ENCODE data around the gene POLD4. TPM values are rescaled to one million over a fixed set of nuclear protein-coding genes. Genes with fewer than 3 reads are reported as not detected.

The POLD4 gene
- total and polyA plus RNA-seq, 2 donors (not counting 1 experiment from before 2014, with no cell fraction given) = 32.4 to 36.3 TPM

- Histone ChIP-seq H3K9ac (ENCODE audit: insufficient read depth, low read length) (no peak overlapping the region), H3K9me3 (ENCODE audit: control insufficient read depth, insufficient read depth, low read depth, low read length) (no peaks in the 10 kb centered on the region), H3K36me3 (ENCODE audit: control insufficient read depth, insufficient read depth, low read length) (peaks cover 12% of the 10 kb centered on the region), H4K20me1 (ENCODE audit: control insufficient read depth, extremely low read depth, insufficient read depth, low read length) (no peaks in the 10 kb centered on the region), H3K4me2 (ENCODE audit: extremely low read depth, insufficient read depth, low read length) (peak overlapping the region; percentile 23), H3K4me3 (replicated peaks in 1 of 4; ENCODE audit: control extremely low read depth in 1 of 4, insufficient read depth in 1 of 4, low read depth in 3 of 4, low read length in 4 of 4) (no peak overlapping the region), H2AFZ (ENCODE audit: low read length) (no peak overlapping the region), H3K4me1 (ENCODE audit: control insufficient read depth, extremely low read depth, insufficient read depth, low read length) (peaks cover 40% of the 10 kb centered on the region), H3K27me3 (ENCODE audit: control insufficient read depth, insufficient read depth, low read length) (no peaks in the 10 kb centered on the region), H3K79me2 (ENCODE audit: control insufficient read depth, insufficient read depth, low read length) (peaks cover 29% of the 10 kb centered on the region), H3K27ac (ENCODE audit: insufficient read depth, low read length) (no peak overlapping the region)
- DNase-seq (ENCODE audit: low read depth in 2 of 2) = peak in 1 of 2 donors; percentile 64
- TF ChIP-seq EZH2 (IDR thresholded peaks at IDR 0.05; ENCODE audit: low read length, missing control alignments) = no peak
- TF ChIP-seq CTCF (conservative IDR thresholded peaks at IDR 0.05 in 1 of 2, IDR thresholded peaks at IDR 0.05 in 1 of 2; ENCODE audit: low read depth in 1 of 2, low read length in 2 of 2) = no peak
Measured at GRCh38 chr11:67366546-67366945, 13.2 kb upstream of the POLD4 start.

GRCh38 chr11:67365736-67366444, 12.5 kb upstream of the POLD4 start:
- no peak for TF ChIP-seq EZH2 (IDR thresholded peaks at IDR 0.05; ENCODE audit: low read length, missing control alignments)
- no peak for TF ChIP-seq CTCF (conservative IDR thresholded peaks at IDR 0.05 in 1 of 2, IDR thresholded peaks at IDR 0.05 in 1 of 2; ENCODE audit: low read depth in 1 of 2, low read length in 2 of 2)
- Histone ChIP-seq H3K4me2 (ENCODE audit: extremely low read depth, insufficient read depth, low read length) (no peak overlapping the region), H4K20me1 (ENCODE audit: control insufficient read depth, extremely low read depth, insufficient read depth, low read length) (no peaks in the 10 kb centered on the region)

GRCh38 chr11:67364783-67365722, 11.7 kb upstream of the POLD4 start:
- H3K9me3 ChIP-seq (ENCODE audit: control insufficient read depth, insufficient read depth, low read depth, low read length) = no peaks in the 10 kb centered on the region
- TF ChIP-seq EZH2 (IDR thresholded peaks at IDR 0.05; ENCODE audit: low read length, missing control alignments) (no peak), CTCF (conservative IDR thresholded peaks at IDR 0.05 in 1 of 2, IDR thresholded peaks at IDR 0.05 in 1 of 2; ENCODE audit: low read depth in 1 of 2, low read length in 2 of 2) (no peak)
- H3K4me3 ChIP-seq (replicated peaks in 1 of 4; ENCODE audit: control extremely low read depth in 1 of 4, insufficient read depth in 1 of 4, low read depth in 3 of 4, low read length in 4 of 4) = no peak overlapping the region
- no peak overlapping the region for H3K9ac ChIP-seq (ENCODE audit: insufficient read depth, low read length)
- no peak for DNase-seq (ENCODE audit: low read depth in 2 of 2)
- no peak overlapping the region for H3K27ac ChIP-seq (ENCODE audit: insufficient read depth, low read length)
- H3K36me3 ChIP-seq (ENCODE audit: control insufficient read depth, insufficient read depth, low read length) = peaks cover 12% of the 10 kb centered on the region
- H3K4me1 ChIP-seq (ENCODE audit: control insufficient read depth, extremely low read depth, insufficient read depth, low read length) = peaks cover 26% of the 10 kb centered on the region
- H4K20me1 ChIP-seq (ENCODE audit: control insufficient read depth, extremely low read depth, insufficient read depth, low read length) = no peaks in the 10 kb centered on the region
- peaks cover 17% of the 10 kb centered on the region for H3K79me2 ChIP-seq (ENCODE audit: control insufficient read depth, insufficient read depth, low read length)
- no peaks in the 10 kb centered on the region for H3K27me3 ChIP-seq (ENCODE audit: control insufficient read depth, insufficient read depth, low read length)
- no peak overlapping the region for H2AFZ ChIP-seq (ENCODE audit: low read length)
- no peak overlapping the region for H3K4me2 ChIP-seq (ENCODE audit: extremely low read depth, insufficient read depth, low read length)

More at GRCh38 chr11:67365736-67366444, 12.5 kb upstream of the POLD4 start:
- H3K4me1 ChIP-seq (ENCODE audit: control insufficient read depth, extremely low read depth, insufficient read depth, low read length) = peaks cover 33% of the 10 kb centered on the region
- H3K27me3 ChIP-seq (ENCODE audit: control insufficient read depth, insufficient read depth, low read length) = no peaks in the 10 kb centered on the region
- DNase-seq (ENCODE audit: low read depth in 2 of 2) = no peak
- peaks cover 12% of the 10 kb centered on the region for H3K36me3 ChIP-seq (ENCODE audit: control insufficient read depth, insufficient read depth, low read length)
- H3K9me3 ChIP-seq (ENCODE audit: control insufficient read depth, insufficient read depth, low read depth, low read length) = no peaks in the 10 kb centered on the region
- no peak overlapping the region for H3K27ac ChIP-seq (ENCODE audit: insufficient read depth, low read length)
- no peak overlapping the region for H2AFZ ChIP-seq (ENCODE audit: low read length)
- H3K9ac ChIP-seq (ENCODE audit: insufficient read depth, low read length) = no peak overlapping the region
- peaks cover 23% of the 10 kb centered on the region for H3K79me2 ChIP-seq (ENCODE audit: control insufficient read depth, insufficient read depth, low read length)
- H3K4me3 ChIP-seq (replicated peaks in 1 of 4; ENCODE audit: control extremely low read depth in 1 of 4, insufficient read depth in 1 of 4, low read depth in 3 of 4, low read length in 4 of 4) = no peak overlapping the region
